ENCODE measurements around the gene XXYLT1.
A peak's percentile ranks its signal among the peaks of the same experiment; 100 is the strongest.

XXYLT1 gene

GRCh38 chr3:195259475-195260279 lies 11.3 kb downstream of the XXYLT1 start:
- DNase-seq (ENCODE audit: extremely low read depth, low read depth), result peak; percentile 56
- peak; percentile 18 for TF ChIP-seq CTCF (IDR thresholded peaks at IDR 0.05; ENCODE audit: low read depth, low read length, missing control alignments)
- H3K4me3 ChIP-seq (replicated peaks; ENCODE audit: low read depth, low read length), result peak overlapping the region; percentile 56

- peak overlapping the region; percentile 40 for H3K4me3 ChIP-seq (replicated peaks; ENCODE audit: low read depth, low read length)
- peak; percentile 56 for DNase-seq (ENCODE audit: extremely low read depth, low read depth)
- no peak for TF ChIP-seq CTCF (IDR thresholded peaks at IDR 0.05; ENCODE audit: low read depth, low read length, missing control alignments)
Observed at GRCh38 chr3:195259154-195259474, 11.8 kb downstream of the XXYLT1 start.

DNA sequence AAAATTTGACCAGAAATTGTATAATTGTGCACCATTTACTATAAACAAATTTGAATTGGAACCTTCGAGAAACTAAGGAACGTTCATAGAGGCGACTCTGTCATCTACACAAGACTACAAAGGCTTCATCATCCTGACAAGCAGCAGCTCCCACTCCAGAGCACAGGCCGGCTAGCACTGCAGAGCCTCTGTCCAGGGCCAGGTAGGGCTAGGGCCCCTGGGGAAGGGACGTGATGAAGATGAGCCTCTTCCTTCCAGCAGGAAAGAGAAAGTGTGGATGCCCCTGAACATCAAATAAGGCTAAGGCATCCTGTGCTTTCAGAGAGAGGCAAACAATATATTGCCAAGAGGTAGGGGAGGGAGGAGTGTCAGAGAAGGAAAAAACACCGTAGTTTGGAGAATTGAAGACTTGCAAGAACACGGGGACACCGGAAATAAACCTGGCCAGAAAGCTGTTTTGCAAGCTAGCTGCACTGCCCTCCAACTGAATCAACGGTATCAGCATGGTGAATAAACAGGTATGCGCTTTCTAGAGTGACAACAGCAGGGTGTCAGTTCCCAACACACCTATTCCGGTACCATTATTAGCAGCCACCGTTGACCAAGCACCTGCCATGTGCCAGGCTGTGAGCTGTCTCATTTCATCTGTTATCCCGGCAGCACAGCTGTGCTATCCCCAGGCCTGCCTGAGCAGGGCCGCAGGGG lies 12.4 kb downstream of the XXYLT1 start:
- H3K4me3 ChIP-seq (replicated peaks; ENCODE audit: low read depth, low read length), result peak overlapping the region; percentile 40
- TF ChIP-seq CTCF (IDR thresholded peaks at IDR 0.05; ENCODE audit: low read depth, low read length, missing control alignments), result no peak
- no peak for DNase-seq (ENCODE audit: extremely low read depth, low read depth)

DNA sequence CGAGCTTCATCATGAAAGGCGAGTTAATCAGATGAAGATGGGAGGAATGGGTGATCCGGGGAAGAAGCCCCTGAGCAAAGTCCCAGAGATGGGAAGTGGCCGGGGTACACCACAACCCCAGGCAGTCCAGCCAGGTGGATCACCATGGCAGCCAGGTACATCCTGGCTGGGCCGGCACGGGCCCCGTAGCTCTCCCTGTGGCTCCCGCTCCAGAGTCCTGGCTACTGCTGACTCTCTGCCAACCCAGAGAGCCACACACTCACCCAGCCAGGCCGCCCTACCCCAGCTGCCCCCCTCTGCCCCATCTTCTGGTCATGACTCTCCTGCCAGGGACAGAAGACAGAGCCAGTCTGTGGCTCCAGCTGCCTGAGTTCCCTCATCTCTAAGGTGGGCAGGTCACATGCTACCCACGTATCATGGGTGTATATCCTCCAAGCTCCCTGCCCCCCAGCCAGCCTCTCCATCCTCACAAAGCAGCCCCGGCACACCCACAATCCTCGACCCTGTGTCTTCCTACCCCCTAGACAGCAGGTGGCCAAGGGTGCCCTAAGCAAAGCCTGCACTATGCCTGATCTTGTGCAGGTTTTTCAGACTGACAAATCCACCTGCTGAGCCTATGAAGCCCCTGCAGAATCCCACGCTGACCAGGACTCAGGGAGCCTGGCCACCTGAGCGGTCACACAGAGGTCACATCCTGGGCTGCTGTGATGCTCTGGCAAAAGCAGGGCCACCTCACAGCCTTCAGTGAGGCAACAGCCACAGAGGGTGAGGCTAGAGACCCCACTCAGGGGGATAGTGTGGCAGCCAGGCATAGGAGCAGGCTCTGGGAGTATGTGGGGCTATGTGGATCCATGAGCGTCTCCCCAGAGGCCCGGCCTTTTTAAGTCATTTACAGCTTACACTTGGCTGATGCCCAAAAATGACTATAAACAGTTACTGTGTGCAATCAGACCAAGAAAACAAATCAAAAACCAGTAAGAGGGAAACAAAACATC lies 13.2 kb downstream of the XXYLT1 start:
- no peak overlapping the region for H3K4me3 ChIP-seq (replicated peaks; ENCODE audit: low read depth, low read length)
- no peak for TF ChIP-seq CTCF (IDR thresholded peaks at IDR 0.05; ENCODE audit: low read depth, low read length, missing control alignments)
- no peak for DNase-seq (ENCODE audit: extremely low read depth, low read depth)

DNA sequence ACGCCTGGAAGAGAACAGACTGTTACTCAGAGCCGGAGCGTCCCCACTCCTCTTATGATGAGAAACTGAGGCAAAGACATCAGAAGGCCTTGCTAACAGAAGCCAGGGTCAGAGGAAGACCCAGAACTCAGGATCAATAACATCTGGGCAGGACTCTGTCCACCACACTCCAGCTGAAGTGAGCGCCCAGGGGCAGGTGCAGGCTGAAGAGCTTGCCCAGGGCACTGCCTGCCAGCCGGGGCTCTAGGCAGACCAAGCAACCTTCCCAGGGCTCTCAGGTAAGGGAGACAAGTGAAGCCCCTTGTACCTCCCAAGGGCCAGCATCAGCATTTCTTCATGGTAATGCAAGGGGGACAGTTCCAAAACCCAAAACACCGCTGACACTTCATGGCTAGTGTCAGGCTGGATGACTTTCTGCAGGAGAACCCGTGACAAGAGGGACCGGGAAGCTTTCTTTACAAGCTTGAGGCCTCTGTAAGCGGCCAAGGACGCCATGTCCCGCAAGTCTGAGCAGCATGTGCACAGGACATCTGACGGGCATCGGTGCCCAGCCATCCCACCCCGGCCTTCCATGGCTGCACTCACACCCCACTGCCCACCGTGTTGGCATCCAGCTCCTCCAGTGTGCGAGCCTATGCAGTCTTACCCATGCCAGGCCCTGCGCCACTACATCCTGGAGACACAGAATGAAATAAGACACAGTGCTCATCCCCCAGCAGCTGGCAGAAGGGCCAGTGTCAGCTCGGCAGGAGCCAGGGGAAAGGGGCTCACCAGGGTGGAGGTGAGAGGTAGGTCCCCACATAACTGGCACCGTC lies 14.1 kb downstream of the XXYLT1 start:
- TF ChIP-seq CTCF (IDR thresholded peaks at IDR 0.05; ENCODE audit: low read depth, low read length, missing control alignments), result no peak
- H3K4me3 ChIP-seq (replicated peaks; ENCODE audit: low read depth, low read length), result no peak overlapping the region
- DNase-seq (ENCODE audit: extremely low read depth, low read depth), result no peak

All from HFF-Myc (cell line).